AG04450 (cell line): ENCODE results near the gene FOSB. TPM values are rescaled to one million over a fixed set of nuclear protein-coding genes. Genes with fewer than 3 reads are reported as not detected.
A peak's percentile ranks its signal among the peaks of the same experiment; 100 is the strongest.

ENCODE experiments used
- CTCF ChIA-PET: fragments of 300-600, 350-600 bp; formaldehyde crosslinking; extraction: SDS; loops from one replicate; lab custom pipeline; 2022; ENCODE audit warnings: antibody characterized with exemption, inconsistent platforms; lab: Charles Lee
- POLR2A ChIA-PET: fragments of 350-600 bp; formaldehyde crosslinking; extraction: SDS; loops from one replicate; lab custom pipeline; 2021; ENCODE audit warnings: antibody characterized with exemption, inconsistent platforms; lab: Yijun Ruan, JAX
- DNase-seq: peaks from one replicate; pipeline ENCODE4 v3.0.0-alpha.2; 2011; ENCODE audit warnings: low read depth, low spot score
- H3K27ac ChIP-seq: one replicate; pipeline ENCODE4 v1.5.1; 2012; ENCODE audit warnings: low read depth, low read length, control low read depth
- H3K27me3 ChIP-seq: one replicate; pipeline ENCODE4 v1.6.0; 2012; ENCODE audit warnings: low read length; ENCODE audit not compliant: control insufficient read depth, insufficient read depth
- H3K4me3 ChIP-seq: 2 replicates; pipeline ENCODE4 v1.5.1; 2011; ENCODE audit warnings: mild to moderate bottlenecking, low read depth, low read length, control low read depth
- H3K9me3 ChIP-seq: 2 replicates; pipeline ENCODE4 v1.5.1; 2012; ENCODE audit warnings: low read length; ENCODE audit not compliant: control insufficient read depth, insufficient read depth
- CTCF ChIP-seq: IDR thresholded peaks from 2 replicates; pipeline ENCODE4 v1.5.1; 2011; ENCODE audit warnings: low read depth, low read length, control low read depth, inconsistent platforms
- polyA plus RNA-seq: library from polyadenylated mRNA; depleted of rRNA; stranded (reverse); fragments of >200 nt; gene quantifications from 2 replicates; pipeline ENCODE4 v1.2.3, GENCODE V29; 2011

The FOSB gene
- polyA plus RNA-seq, 1 experiment = 1.3 TPM

- Histone ChIP-seq H3K27me3 (no peaks in the 10 kb centered on the region), H3K9me3 (no peaks in the 10 kb centered on the region), H3K27ac (peak overlapping the region; percentile 96), H3K4me3 (peak overlapping the region; percentile 65)
- CTCF ChIA-PET = interaction anchor here (0.6 to 8.4 kb wide), 25 partner anchors 8 to 168 kb away, joined by 3 to 224 read pairs (median 6); partner anchors contain the start of genes ERCC1, FOSB and PPM1N
- no peak for TF ChIP-seq CTCF
- POLR2A ChIA-PET = interaction anchor here (0.7 to 2.6 kb wide), 5 partner anchors 9 to 54 kb away, joined by 3 to 30 read pairs (median 7); partner anchors contain the start of gene FOSB
- no peak for DNase-seq
Measured at GRCh38 chr19:45477713-45478453, 10.1 kb downstream of the FOSB start.

- DNase-seq = peak; percentile 86
- POLR2A ChIA-PET = interaction anchor here (0.6 to 2.6 kb wide), 7 partner anchors 9 to 252 kb away, joined by 3 to 30 read pairs (median 3); partner anchors contain the start of genes FBXO46 and FOSB
- Histone ChIP-seq H3K4me3 (peak overlapping the region; percentile 65), H3K27ac (peak overlapping the region; percentile 96), H3K9me3 (no peaks in the 10 kb centered on the region), H3K27me3 (no peaks in the 10 kb centered on the region)
- CTCF ChIA-PET = interaction anchor here (0.6 to 8.4 kb wide), 27 partner anchors 9 to 167 kb away, joined by 3 to 224 read pairs (median 6); partner anchors contain the start of genes ERCC1, FOSB and PPM1N
- TF ChIP-seq CTCF = peak; percentile 95
Measured at GRCh38 chr19:45478454-45479238, 10.8 kb downstream of the FOSB start.

GRCh38 chr19:45483033-45483432 is 15.2 kb downstream of the FOSB start:
- no peak for DNase-seq
- ChIA-PET POLR2A (no interaction called here), CTCF (no interaction called here)
- no peaks in the 10 kb centered on the region for H3K27me3 ChIP-seq
- H3K27ac ChIP-seq = no peak overlapping the region
- no peak overlapping the region for H3K4me3 ChIP-seq
- no peak for TF ChIP-seq CTCF
- no peaks in the 10 kb centered on the region for H3K9me3 ChIP-seq

- no peak for DNase-seq
- POLR2A ChIA-PET = interaction anchor here (0.7 to 1.7 kb wide), 2 partner anchors 10 to 12 kb away, joined by 3 to 7 read pairs; partner anchors contain the start of gene RTN2
- Histone ChIP-seq H3K9me3 (no peaks in the 10 kb centered on the region), H3K27ac (no peak overlapping the region), H3K27me3 (no peaks in the 10 kb centered on the region), H3K4me3 (no peak overlapping the region)
- CTCF ChIA-PET = interaction anchor here (0.5 to 3.7 kb wide), 29 partner anchors 7 to 208 kb away, joined by 3 to 54 read pairs (median 7); partner anchors contain the start of genes FOSB, PPM1N, QPCTL and RTN2
- TF ChIP-seq CTCF = no peak
Measured at GRCh38 chr19:45484273-45484945, 16.6 kb downstream of the FOSB start.
